Inferior parietal cortex (tissue), 1 donor: ENCODE results near the gene DLL4.

Source experiments
- DNase-seq: peaks from one replicate; pipeline ENCODE4 v3.0.0-alpha.2; 2016; ENCODE audit errors: extremely low spot score

The DLL4 gene

GRCh38 chr15:40906091-40906990 lies 22.8 kb upstream of the DLL4 start:
- no peak for DNase-seq

- DNase-seq = no peak
Observed at GRCh38 chr15:40906991-40907802, 21.9 kb upstream of the DLL4 start.

- DNase-seq = no peak
Observed at GRCh38 chr15:40908095-40908494, 21.0 kb upstream of the DLL4 start.

GRCh38 chr15:40909662-40910630 lies 19.2 kb upstream of the DLL4 start:
- DNase-seq = no peak

- no peak for DNase-seq
Observed at GRCh38 chr15:40911141-40911540, 18.0 kb upstream of the DLL4 start.

- DNase-seq = no peak
Observed at GRCh38 chr15:40911693-40912092, 17.4 kb upstream of the DLL4 start.

GRCh38 chr15:40912478-40912877 lies 16.7 kb upstream of the DLL4 start:
- DNase-seq = no peak

- no peak for DNase-seq
Observed at GRCh38 chr15:40914013-40914412, 15.1 kb upstream of the DLL4 start.

- no peak for DNase-seq
Observed at GRCh38 chr15:40914486-40914885, 14.7 kb upstream of the DLL4 start.

GRCh38 chr15:40915116-40915661 lies 14.0 kb upstream of the DLL4 start:
- no peak for DNase-seq

- no peak for DNase-seq
Observed at GRCh38 chr15:40915679-40916078, 13.5 kb upstream of the DLL4 start.

GRCh38 chr15:40917585-40917984 lies 11.6 kb upstream of the DLL4 start:
- DNase-seq = no peak

- DNase-seq = no peak
Observed at GRCh38 chr15:40918146-40918798, 10.9 kb upstream of the DLL4 start.

GRCh38 chr15:40918799-40919392 lies 10.2 kb upstream of the DLL4 start:
- no peak for DNase-seq

GRCh38 chr15:40921949-40922607 lies 7.1 kb upstream of the DLL4 start:
- no peak for DNase-seq

- DNase-seq = no peak
Observed at GRCh38 chr15:40922608-40923005, 6.5 kb upstream of the DLL4 start.

GRCh38 chr15:40923551-40923950 lies 5.6 kb upstream of the DLL4 start:
- DNase-seq = no peak

GRCh38 chr15:40925495-40925862 lies 3.7 kb upstream of the DLL4 start:
- no peak for DNase-seq

GRCh38 chr15:40925863-40926658 lies 3.1 kb upstream of the DLL4 start:
- DNase-seq = peak; percentile 9
